Upper lobe of left lung (tissue), 4 donors: ENCODE data around the gene CD58.

Experiments
- CTCF ChIP-seq, 6 experiments: fragments of 450-650 bp in 4 of 6; fragments of 200-600 bp in 2 of 6; sonication (generic) in 2 of 6; IDR thresholded peaks; one replicate each; pipeline ENCODE4 v1.5.1; 2016 to 2019; ENCODE audit warnings: antibody characterized with exemption in 6 of 6
- POLR2A ChIP-seq, 4 donors: fragments of 450-650 bp; IDR thresholded peaks; one replicate each; pipeline ENCODE4 v1.5.1; 2016 to 2017; ENCODE audit warnings: antibody characterized with exemption in 4 of 4, mild to moderate bottlenecking in 2 of 4
- POLR2AphosphoS5 ChIP-seq, 2 donors: sonication (generic); formaldehyde crosslinking; IDR thresholded peaks; one replicate each; pipeline ENCODE4 v1.5.1; 2017; ENCODE audit warnings: antibody characterized with exemption in 2 of 2

GRCh38 chr1:116485071-116485735, 85.6 kb downstream of the CD58 start:
- TF ChIP-seq CTCF (IDR thresholded peaks at IDR 0.05) = peak; percentile 81 to 94 (median 91)
- TF ChIP-seq POLR2AphosphoS5 (IDR thresholded peaks at IDR 0.05) = no peak
- no peak for TF ChIP-seq POLR2A (IDR thresholded peaks at IDR 0.05)
